ENCODE results near the gene CGNL1.

The CGNL1 gene

DNA sequence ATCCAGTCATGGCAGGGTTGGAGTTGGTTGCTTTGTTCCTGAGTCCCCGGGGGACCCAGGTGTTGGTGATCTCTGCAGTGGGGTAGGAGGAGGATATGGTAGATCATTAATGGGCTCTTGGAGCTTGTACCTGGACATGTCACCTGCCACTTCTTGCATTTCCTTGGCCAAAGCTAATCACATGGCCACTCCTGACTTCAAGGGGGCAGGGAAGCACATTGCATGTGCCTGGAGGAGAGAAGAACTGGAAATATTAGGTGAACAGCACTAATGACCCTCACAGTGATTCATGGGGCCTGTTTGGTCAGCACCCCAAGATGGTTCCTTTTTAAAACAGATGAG, 128.3 kb downstream of the CGNL1 start:
- no peaks in the 10 kb centered on the region for H3K9me2 ChIP-seq (replicated peaks; ENCODE audit: insufficient read depth, low read length)
- H3K27ac ChIP-seq (ENCODE audit: low read depth, low read length) = no peak overlapping the region
- H3K4me2 ChIP-seq (ENCODE audit: low read depth, low read length, poor library complexity, severe bottlenecking) = no peak overlapping the region
- H3K36me3 ChIP-seq (ENCODE audit: low read length) = no peaks in the 10 kb centered on the region
- no peaks in the 10 kb centered on the region for H4K20me1 ChIP-seq (ENCODE audit: low read depth, low read length)
- H2AFZ ChIP-seq (ENCODE audit: low read depth, low read length, severe bottlenecking) = no peak overlapping the region
- H3F3A ChIP-seq (ENCODE audit: insufficient read depth) = no peaks in the 10 kb centered on the region
- no peaks in the 10 kb centered on the region for H3K9me3 ChIP-seq (ENCODE audit: insufficient read depth, low read length)
- H3K79me2 ChIP-seq (ENCODE audit: insufficient read depth, low read length) = no peaks in the 10 kb centered on the region
- no peaks in the 10 kb centered on the region for H3K27me3 ChIP-seq (ENCODE audit: low read length)
- TF ChIP-seq, protein P1, sequence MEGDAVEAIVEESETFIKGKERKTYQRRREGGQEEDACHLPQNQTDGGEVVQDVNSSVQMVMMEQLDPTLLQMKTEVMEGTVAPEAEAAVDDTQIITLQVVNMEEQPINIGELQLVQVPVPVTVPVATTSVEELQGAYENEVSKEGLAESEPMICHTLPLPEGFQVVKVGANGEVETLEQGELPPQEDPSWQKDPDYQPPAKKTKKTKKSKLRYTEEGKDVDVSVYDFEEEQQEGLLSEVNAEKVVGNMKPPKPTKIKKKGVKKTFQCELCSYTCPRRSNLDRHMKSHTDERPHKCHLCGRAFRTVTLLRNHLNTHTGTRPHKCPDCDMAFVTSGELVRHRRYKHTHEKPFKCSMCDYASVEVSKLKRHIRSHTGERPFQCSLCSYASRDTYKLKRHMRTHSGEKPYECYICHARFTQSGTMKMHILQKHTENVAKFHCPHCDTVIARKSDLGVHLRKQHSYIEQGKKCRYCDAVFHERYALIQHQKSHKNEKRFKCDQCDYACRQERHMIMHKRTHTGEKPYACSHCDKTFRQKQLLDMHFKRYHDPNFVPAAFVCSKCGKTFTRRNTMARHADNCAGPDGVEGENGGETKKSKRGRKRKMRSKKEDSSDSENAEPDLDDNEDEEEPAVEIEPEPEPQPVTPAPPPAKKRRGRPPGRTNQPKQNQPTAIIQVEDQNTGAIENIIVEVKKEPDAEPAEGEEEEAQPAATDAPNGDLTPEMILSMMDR (IDR thresholded peaks at IDR 0.05; ENCODE audit: insufficient read depth, low read length, poor library complexity, severe bottlenecking) = no peak
- H3K9ac ChIP-seq (ENCODE audit: low read length) = no peak overlapping the region
- no peak overlapping the region for H3K4me3 ChIP-seq (ENCODE audit: insufficient read depth, low read length, poor library complexity, severe bottlenecking)

DNA sequence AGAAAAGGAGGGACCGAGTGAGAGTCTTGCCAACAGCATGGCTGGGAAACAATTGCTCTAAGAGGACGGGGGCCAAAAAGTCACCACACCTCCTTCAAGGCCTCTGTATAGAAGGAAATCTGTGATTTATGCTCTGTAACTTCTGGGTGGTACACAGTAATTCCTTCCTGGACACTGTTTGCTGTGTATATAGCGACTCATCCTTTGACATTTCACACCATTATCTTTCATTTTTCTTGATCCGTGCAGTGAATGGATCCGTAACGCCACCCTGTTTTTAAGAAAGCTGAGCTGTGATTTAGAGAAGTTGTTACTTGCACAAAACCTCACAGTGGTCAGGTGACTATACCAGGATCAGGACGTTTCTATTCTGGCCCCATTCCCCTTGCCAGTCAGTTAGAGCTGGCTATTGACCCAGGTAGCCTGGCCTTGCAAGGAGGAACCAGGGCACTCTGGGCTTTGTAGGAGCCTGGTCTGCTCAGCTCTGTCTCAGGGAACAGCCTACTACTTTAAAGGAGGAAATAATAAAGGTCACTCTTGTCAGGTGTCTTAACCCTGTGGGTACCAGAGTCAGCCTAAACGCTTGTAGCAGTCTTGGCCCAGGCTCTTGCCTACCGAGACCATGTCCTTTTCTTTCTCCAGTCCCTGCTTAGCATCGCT, 128.9 kb downstream of the CGNL1 start:
- no peak overlapping the region for H2AFZ ChIP-seq (ENCODE audit: low read depth, low read length, severe bottlenecking)
- no peaks in the 10 kb centered on the region for H3F3A ChIP-seq (ENCODE audit: insufficient read depth)
- H3K4me2 ChIP-seq (ENCODE audit: low read depth, low read length, poor library complexity, severe bottlenecking) = no peak overlapping the region
- H3K9ac ChIP-seq (ENCODE audit: low read length) = no peak overlapping the region
- no peaks in the 10 kb centered on the region for H3K27me3 ChIP-seq (ENCODE audit: low read length)
- H4K20me1 ChIP-seq (ENCODE audit: low read depth, low read length) = no peaks in the 10 kb centered on the region
- H3K9me3 ChIP-seq (ENCODE audit: insufficient read depth, low read length) = no peaks in the 10 kb centered on the region
- no peaks in the 10 kb centered on the region for H3K36me3 ChIP-seq (ENCODE audit: low read length)
- no peak for TF ChIP-seq EZH2phosphoT487 (conservative IDR thresholded peaks at IDR 0.05; ENCODE audit: low read length)
- TF ChIP-seq, protein P1 (IDR thresholded peaks at IDR 0.05; ENCODE audit: insufficient read depth, low read length, poor library complexity, severe bottlenecking) = no peak
- H3K79me2 ChIP-seq (ENCODE audit: insufficient read depth, low read length) = no peaks in the 10 kb centered on the region
- no peaks in the 10 kb centered on the region for H3K9me2 ChIP-seq (replicated peaks; ENCODE audit: insufficient read depth, low read length)
- no peak overlapping the region for H3K4me3 ChIP-seq (ENCODE audit: insufficient read depth, low read length, poor library complexity, severe bottlenecking)
- H3K27ac ChIP-seq (ENCODE audit: low read depth, low read length) = no peak overlapping the region

DNA sequence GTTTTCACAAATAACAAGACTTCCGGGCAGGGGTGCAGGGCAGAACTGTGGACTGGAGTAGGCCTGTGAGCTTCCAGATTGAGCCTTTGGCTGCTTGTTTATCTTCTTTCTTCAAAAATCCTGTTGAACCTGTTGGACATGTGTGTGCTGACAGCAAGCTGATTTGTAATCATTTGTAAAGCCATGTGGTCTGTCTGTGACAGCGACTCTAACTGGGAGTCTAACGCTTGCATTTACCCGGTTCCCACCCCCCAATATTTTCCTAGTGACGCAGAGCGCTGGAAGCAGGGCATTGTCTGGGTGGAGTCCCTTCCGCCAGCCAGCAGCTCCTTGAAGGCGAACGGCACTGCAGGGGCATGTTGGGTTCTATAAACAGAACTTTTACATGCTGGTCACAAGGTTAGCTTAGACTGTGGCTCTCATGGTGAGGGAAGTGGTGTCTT, 129.7 kb downstream of the CGNL1 start:
- no peak for TF ChIP-seq EZH2phosphoT487 (conservative IDR thresholded peaks at IDR 0.05; ENCODE audit: low read length)
- TF ChIP-seq, protein P1 (IDR thresholded peaks at IDR 0.05; ENCODE audit: insufficient read depth, low read length, poor library complexity, severe bottlenecking) = no peak
- no peaks in the 10 kb centered on the region for H3K36me3 ChIP-seq (ENCODE audit: low read length)
- H3K9ac ChIP-seq (ENCODE audit: low read length) = no peak overlapping the region
- H3F3A ChIP-seq (ENCODE audit: insufficient read depth) = no peaks in the 10 kb centered on the region
- H3K4me2 ChIP-seq (ENCODE audit: low read depth, low read length, poor library complexity, severe bottlenecking) = no peak overlapping the region
- H3K79me2 ChIP-seq (ENCODE audit: insufficient read depth, low read length) = no peaks in the 10 kb centered on the region
- H3K9me3 ChIP-seq (ENCODE audit: insufficient read depth, low read length) = no peaks in the 10 kb centered on the region
- H2AFZ ChIP-seq (ENCODE audit: low read depth, low read length, severe bottlenecking) = no peak overlapping the region
- H3K4me3 ChIP-seq (ENCODE audit: insufficient read depth, low read length, poor library complexity, severe bottlenecking) = no peak overlapping the region
- H3K9me2 ChIP-seq (replicated peaks; ENCODE audit: insufficient read depth, low read length) = no peaks in the 10 kb centered on the region
- no peaks in the 10 kb centered on the region for H4K20me1 ChIP-seq (ENCODE audit: low read depth, low read length)
- no peaks in the 10 kb centered on the region for H3K27me3 ChIP-seq (ENCODE audit: low read length)
- no peak overlapping the region for H3K27ac ChIP-seq (ENCODE audit: low read depth, low read length)

All from SU-DHL-6 (cell line).